ENCODE results near the gene PSMD8. TPM values are rescaled to one million over a fixed set of nuclear protein-coding genes. Genes with fewer than 3 reads are reported as not detected.

Gene PSMD8
- total RNA-seq, 1 experiment from 2014 or later, result 195 TPM

DNA sequence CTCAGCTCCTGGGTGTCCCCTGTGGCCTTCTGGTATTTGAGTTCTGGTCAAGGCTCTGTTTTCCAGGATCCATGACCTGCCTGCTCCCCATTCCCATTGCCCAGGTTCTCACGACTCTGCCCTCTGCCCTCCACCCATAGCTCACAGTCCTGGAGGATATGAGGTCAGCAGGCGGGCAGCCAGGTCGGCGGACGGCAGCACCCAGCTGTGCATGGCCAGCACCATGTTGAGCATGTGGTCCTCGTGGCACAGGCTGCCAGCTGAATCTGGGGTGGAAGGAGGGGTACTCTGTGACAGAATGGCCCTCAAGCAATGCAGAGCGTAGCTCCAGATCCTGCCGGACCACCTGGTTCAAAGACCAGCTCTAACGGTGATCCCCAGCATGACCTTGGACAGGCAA, 46.6 kb downstream of the PSMD8 start:
- RAD21 ChIA-PET (ENCODE audit: low non-redundant PET in 1 of 2, low total read pairs in 2 of 2, uncharacterized antibody in 2 of 2, unreplicated experiment in 2 of 2), result interaction anchor here in 1 of 2 experiments (0.6 kb wide), 1 partner anchor 18 kb away, joined by 4 read pairs; the partner anchor contains the start of gene FAM98C
- no peak for TF ChIP-seq CBX3 (IDR thresholded peaks at IDR 0.05; ENCODE audit: low read depth)
- TF ChIP-seq EZH2phosphoT487 (IDR thresholded peaks at IDR 0.05; ENCODE audit: borderline replicate concordance), result no peak
- TF ChIP-seq EGR1 (IDR thresholded peaks at IDR 0.05; ENCODE audit: low read depth), result no peak
- TF ChIP-seq SRF (IDR thresholded peaks at IDR 0.05; ENCODE audit: low read depth), result no peak
- TF ChIP-seq ZNF274 (IDR thresholded peaks at IDR 0.05; ENCODE audit: low read depth, low read length), result no peak
- ATAC-seq, result no peak
- no peak for DNase-seq (ENCODE audit: low read depth, low spot score)
- Histone ChIP-seq H2AFZ (ENCODE audit: low read depth, low read length, poor library complexity, severe bottlenecking) (no peak overlapping the region), H4K20me1 (ENCODE audit: insufficient read depth) (no peaks in the 10 kb centered on the region), H3K79me2 (ENCODE audit: insufficient read depth, low read length) (no peaks in the 10 kb centered on the region), H3K9me2 (ENCODE audit: insufficient read depth) (no peaks in the 10 kb centered on the region), H3K27ac (ENCODE audit: low read depth, low read length) (no peak overlapping the region), H3K9me3 (ENCODE audit: control insufficient read depth in 1 of 2, insufficient read depth in 1 of 2, low read depth in 1 of 2, low read length in 2 of 2) (no peaks in the 10 kb centered on the region), H3K4me3 (replicated peaks in 1 of 2; ENCODE audit: low read depth in 1 of 2, low read length in 2 of 2) (no peak overlapping the region), H3K27me3 (ENCODE audit: insufficient read depth, low read length) (no peaks in the 10 kb centered on the region), H3K36me3 (ENCODE audit: control insufficient read depth in 1 of 2, insufficient read depth in 2 of 2, low read length in 2 of 2) (no peaks in the 10 kb centered on the region), H3K4me1 (ENCODE audit: control insufficient read depth in 1 of 2, insufficient read depth in 2 of 2, low read length in 2 of 2) (peaks cover 14 to 16% of the 10 kb centered on the region in 2 experiments; a peak in 3 of 4 replicates), H3K4me2 (ENCODE audit: low read length) (no peak overlapping the region), H3K9ac (ENCODE audit: low read length) (no peak overlapping the region)
- intact Hi-C loops (cut with micrococcal nuclease), result no loop called here
- POLR2A ChIA-PET, result no interaction called here
- CTCF ChIA-PET, result interaction anchor here (1.8 kb wide), 1 partner anchor 18 kb away, joined by 5 read pairs; the partner anchor contains the start of gene FAM98C
- BruUV-seq (replicated peaks), result no TSS peak

DNA sequence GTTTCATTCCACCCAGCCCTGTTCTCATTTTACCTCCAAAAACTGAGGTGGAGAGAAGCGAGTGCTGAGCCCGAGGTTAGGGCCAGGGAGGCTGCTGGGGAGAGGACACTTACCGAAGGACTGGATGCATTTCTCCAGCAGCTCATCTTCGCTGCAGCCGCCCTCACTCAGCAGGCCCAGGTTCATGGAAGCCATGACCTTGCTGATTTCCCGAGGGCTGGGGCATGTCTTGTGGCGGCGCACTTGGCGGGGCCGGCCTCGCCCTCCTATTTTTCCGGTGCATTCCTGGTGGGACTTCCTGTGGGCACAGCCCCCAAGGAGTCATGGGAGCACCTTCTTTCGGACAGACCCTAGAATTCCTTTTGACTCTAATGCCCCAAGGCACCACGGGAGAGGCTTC, 47.5 kb downstream of the PSMD8 start:
- H3K9me3 ChIP-seq (ENCODE audit: control insufficient read depth in 1 of 2, insufficient read depth in 1 of 2, low read depth in 1 of 2, low read length in 2 of 2), result no peaks in the 10 kb centered on the region
- no peak overlapping the region for H3K4me3 ChIP-seq (replicated peaks in 1 of 2; ENCODE audit: low read depth in 1 of 2, low read length in 2 of 2)
- ChIA-PET POLR2A (no interaction called here), RAD21 (ENCODE audit: low non-redundant PET in 1 of 2, low total read pairs in 2 of 2, uncharacterized antibody in 2 of 2, unreplicated experiment in 2 of 2) (no interaction called here), CTCF (interaction anchor here (1.8 kb wide), 1 partner anchor 19 kb away, joined by 5 read pairs; the partner anchor contains the start of gene FAM98C)
- BruUV-seq (replicated peaks), result no TSS peak
- no peak overlapping the region for H3K9ac ChIP-seq (ENCODE audit: low read length)
- TF ChIP-seq SIN3A (IDR thresholded peaks at IDR 0.05; ENCODE audit: low read depth), result no peak
- no peak for TF ChIP-seq RAD21 (IDR thresholded peaks at IDR 0.05; ENCODE audit: low read depth)
- TF ChIP-seq CBX3 (IDR thresholded peaks at IDR 0.05; ENCODE audit: low read depth), result no peak
- TF ChIP-seq, protein P1, sequence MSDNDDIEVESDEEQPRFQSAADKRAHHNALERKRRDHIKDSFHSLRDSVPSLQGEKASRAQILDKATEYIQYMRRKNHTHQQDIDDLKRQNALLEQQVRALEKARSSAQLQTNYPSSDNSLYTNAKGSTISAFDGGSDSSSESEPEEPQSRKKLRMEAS (IDR thresholded peaks at IDR 0.05), result no peak
- no peak for TF ChIP-seq EGR1 (IDR thresholded peaks at IDR 0.05; ENCODE audit: low read depth)
- TF ChIP-seq FOSL1 (IDR thresholded peaks at IDR 0.05; ENCODE audit: low read depth), result no peak
- no peak for TF ChIP-seq ZNF274 (IDR thresholded peaks at IDR 0.05; ENCODE audit: low read depth, low read length)
- TF ChIP-seq POLR2AphosphoS5 (IDR thresholded peaks at IDR 0.05; ENCODE audit: low read depth, low read length), result no peak
- no peak for TF ChIP-seq CEBPB (IDR thresholded peaks at IDR 0.05; ENCODE audit: low read depth)
- TF ChIP-seq, protein P2, sequence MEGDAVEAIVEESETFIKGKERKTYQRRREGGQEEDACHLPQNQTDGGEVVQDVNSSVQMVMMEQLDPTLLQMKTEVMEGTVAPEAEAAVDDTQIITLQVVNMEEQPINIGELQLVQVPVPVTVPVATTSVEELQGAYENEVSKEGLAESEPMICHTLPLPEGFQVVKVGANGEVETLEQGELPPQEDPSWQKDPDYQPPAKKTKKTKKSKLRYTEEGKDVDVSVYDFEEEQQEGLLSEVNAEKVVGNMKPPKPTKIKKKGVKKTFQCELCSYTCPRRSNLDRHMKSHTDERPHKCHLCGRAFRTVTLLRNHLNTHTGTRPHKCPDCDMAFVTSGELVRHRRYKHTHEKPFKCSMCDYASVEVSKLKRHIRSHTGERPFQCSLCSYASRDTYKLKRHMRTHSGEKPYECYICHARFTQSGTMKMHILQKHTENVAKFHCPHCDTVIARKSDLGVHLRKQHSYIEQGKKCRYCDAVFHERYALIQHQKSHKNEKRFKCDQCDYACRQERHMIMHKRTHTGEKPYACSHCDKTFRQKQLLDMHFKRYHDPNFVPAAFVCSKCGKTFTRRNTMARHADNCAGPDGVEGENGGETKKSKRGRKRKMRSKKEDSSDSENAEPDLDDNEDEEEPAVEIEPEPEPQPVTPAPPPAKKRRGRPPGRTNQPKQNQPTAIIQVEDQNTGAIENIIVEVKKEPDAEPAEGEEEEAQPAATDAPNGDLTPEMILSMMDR (IDR thresholded peaks at IDR 0.05 in 2 of 3, conservative IDR thresholded peaks at IDR 0.05 in 1 of 3; ENCODE audit: borderline replicate concordance in 1 of 3, insufficient read depth in 1 of 3, low read depth in 2 of 3, low read length in 2 of 3), result no peak
- TF ChIP-seq SRF (IDR thresholded peaks at IDR 0.05; ENCODE audit: low read depth), result no peak
- TF ChIP-seq, protein P3, sequence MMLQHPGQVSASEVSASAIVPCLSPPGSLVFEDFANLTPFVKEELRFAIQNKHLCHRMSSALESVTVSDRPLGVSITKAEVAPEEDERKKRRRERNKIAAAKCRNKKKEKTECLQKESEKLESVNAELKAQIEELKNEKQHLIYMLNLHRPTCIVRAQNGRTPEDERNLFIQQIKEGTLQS (IDR thresholded peaks at IDR 0.05), result no peak
- TF ChIP-seq, protein P4, sequence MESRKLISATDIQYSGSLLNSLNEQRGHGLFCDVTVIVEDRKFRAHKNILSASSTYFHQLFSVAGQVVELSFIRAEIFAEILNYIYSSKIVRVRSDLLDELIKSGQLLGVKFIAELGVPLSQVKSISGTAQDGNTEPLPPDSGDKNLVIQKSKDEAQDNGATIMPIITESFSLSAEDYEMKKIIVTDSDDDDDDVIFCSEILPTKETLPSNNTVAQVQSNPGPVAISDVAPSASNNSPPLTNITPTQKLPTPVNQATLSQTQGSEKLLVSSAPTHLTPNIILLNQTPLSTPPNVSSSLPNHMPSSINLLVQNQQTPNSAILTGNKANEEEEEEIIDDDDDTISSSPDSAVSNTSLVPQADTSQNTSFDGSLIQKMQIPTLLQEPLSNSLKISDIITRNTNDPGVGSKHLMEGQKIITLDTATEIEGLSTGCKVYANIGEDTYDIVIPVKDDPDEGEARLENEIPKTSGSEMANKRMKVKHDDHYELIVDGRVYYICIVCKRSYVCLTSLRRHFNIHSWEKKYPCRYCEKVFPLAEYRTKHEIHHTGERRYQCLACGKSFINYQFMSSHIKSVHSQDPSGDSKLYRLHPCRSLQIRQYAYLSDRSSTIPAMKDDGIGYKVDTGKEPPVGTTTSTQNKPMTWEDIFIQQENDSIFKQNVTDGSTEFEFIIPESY (IDR thresholded peaks at IDR 0.05; ENCODE audit: extremely low read depth, insufficient replicate concordance, low read length), result no peak
- no peak for TF ChIP-seq EZH2 (IDR thresholded peaks at IDR 0.05)
- no peak for TF ChIP-seq JUND (IDR thresholded peaks at IDR 0.05)
- H3K9me2 ChIP-seq (ENCODE audit: insufficient read depth), result no peaks in the 10 kb centered on the region
- ATAC-seq (no peak), DNase-seq (ENCODE audit: low read depth, low spot score) (no peak)
- no peaks in the 10 kb centered on the region for H3K36me3 ChIP-seq (ENCODE audit: control insufficient read depth in 1 of 2, insufficient read depth in 2 of 2, low read length in 2 of 2)
- intact Hi-C loops (cut with micrococcal nuclease), result no loop called here
- H2AFZ ChIP-seq (ENCODE audit: low read depth, low read length, poor library complexity, severe bottlenecking), result no peak overlapping the region
- H3K79me2 ChIP-seq (ENCODE audit: insufficient read depth, low read length), result no peaks in the 10 kb centered on the region
- H3K27me3 ChIP-seq (ENCODE audit: insufficient read depth, low read length), result no peaks in the 10 kb centered on the region
- no peak overlapping the region for H3K4me2 ChIP-seq (ENCODE audit: low read length)
- no peak overlapping the region for H3K27ac ChIP-seq (ENCODE audit: low read depth, low read length)
- H3K4me1 ChIP-seq (ENCODE audit: control insufficient read depth in 1 of 2, insufficient read depth in 2 of 2, low read length in 2 of 2), result peaks cover 14 to 16% of the 10 kb centered on the region in 2 experiments; a peak in 3 of 4 replicates
- no peaks in the 10 kb centered on the region for H4K20me1 ChIP-seq (ENCODE audit: insufficient read depth)
